Esophagus muscularis mucosa (tissue), 4 donors: ENCODE results near the gene CLDN10. TPM values are rescaled to one million over a fixed set of nuclear protein-coding genes. Genes with fewer than 3 reads are reported as not detected.

Experiments used
- DNase-seq: peaks from one replicate; pipeline ENCODE4 v3.0.0-alpha.2; 2017; ENCODE audit errors: extremely low spot score
- H3K27ac ChIP-seq, 4 donors: fragments of 200-600 bp; sonication (generic); replicated peaks in 1 of 4; 1 replicate in 3 of 4; 2 replicates in 1 of 4; pipeline ENCODE4 v1.5.1; 2016 to 2019; ENCODE audit warnings: mild to moderate bottlenecking in 1 of 4
- H3K27me3 ChIP-seq, 4 donors: fragments of 200-600 bp; sonication (generic); one replicate each; pipeline versions ENCODE4 v1.5.1 to v1.6.0; 2016 to 2019
- H3K36me3 ChIP-seq, 4 donors: fragments of 200-600 bp; sonication (generic); one replicate each; pipeline ENCODE4 v1.5.1; 2016 to 2019
- H3K4me1 ChIP-seq, 4 donors: fragments of 200-600 bp; sonication (generic); one replicate each; pipeline ENCODE4 v1.5.1; 2016 to 2019
- H3K4me3 ChIP-seq, 4 donors: fragments of 200-600 bp; sonication (generic); 1 replicate in 2 of 4; 2 replicates in 2 of 4; pipeline ENCODE4 v1.5.1; 2016 to 2019; ENCODE audit warnings: mild to moderate bottlenecking in 4 of 4, moderate library complexity in 1 of 4
- H3K9me3 ChIP-seq, 4 donors: fragments of 200-600 bp; sonication (generic); 1 replicate in 3 of 4; 2 replicates in 1 of 4; pipeline ENCODE4 v1.5.1; 2016 to 2019
- EP300 ChIP-seq: sonication (generic); formaldehyde crosslinking; IDR thresholded peaks from one replicate; pipeline ENCODE4 v1.6.1; 2017; ENCODE audit warnings: antibody characterized with exemption
- POLR2A ChIP-seq: fragments of 450-650 bp; IDR thresholded peaks from one replicate; pipeline ENCODE4 v1.6.1; 2017; ENCODE audit warnings: antibody characterized with exemption, moderate library complexity, mild to moderate bottlenecking, low read depth
- POLR2AphosphoS5 ChIP-seq, 2 donors: sonication (generic); formaldehyde crosslinking; IDR thresholded peaks; one replicate each; pipeline ENCODE4 v1.6.1; 2017; ENCODE audit warnings: antibody characterized with exemption in 2 of 2
- WGBS: methylation state at CpG from one replicate; pipeline ENCODE4 v1.1.5; 2018; 5-methylcytosine and 5-hydroxymethylcytosine counted together
- intact Hi-C: fragments of 100-400 bp; cut with DNase I; formaldehyde crosslinking; loops from one replicate; pipeline ENCODE4 v1.15.1; 2023
- total RNA-seq, 4 donors: library from RNA; depleted of rRNA; stranded (reverse); fragments of >200 nt; gene quantifications; one replicate each; pipeline versions ENCODE4 v1.1.0 to v1.2.1, GENCODE V29; 2016
- TF ChIP-seq, protein P1 (sequence below), 3 experiments: fragments of 200-600 bp in 2 of 3; fragments of 450-650 bp in 1 of 3; sonication (generic) in 2 of 3; IDR thresholded peaks; one replicate each; pipeline ENCODE4 v1.5.1; 2017 to 2019; ENCODE audit warnings: antibody characterized with exemption in 3 of 3, mild to moderate bottlenecking in 2 of 3, moderate library complexity in 1 of 3

Gene CLDN10
- total RNA-seq, 4 donors from 2014 or later, result 1.2 to 1.9 TPM; not detected in 2

DNA sequence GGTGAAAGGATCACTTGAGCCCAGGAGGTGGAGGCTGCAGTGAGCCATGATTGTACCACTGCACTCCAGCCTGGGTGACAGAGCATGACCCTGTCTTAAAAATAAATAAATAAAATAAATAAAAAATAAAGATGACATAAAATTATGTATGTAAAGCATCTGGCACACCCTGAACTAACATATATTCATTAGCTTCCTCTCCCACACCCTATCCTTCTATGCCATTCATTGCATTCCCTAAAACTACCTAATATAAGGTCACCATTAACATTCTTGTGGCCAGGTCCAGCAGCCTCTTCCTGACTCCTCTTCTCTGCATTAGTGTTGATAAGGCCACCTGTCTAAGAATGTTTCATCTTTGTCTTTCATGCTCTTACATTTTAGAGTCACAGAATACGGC lies 44.5 kb upstream of the CLDN10 start:
- intact Hi-C loops, result no loop called here
- Histone ChIP-seq H3K4me1 (no peaks in the 10 kb centered on the region), H3K36me3 (no peaks in the 10 kb centered on the region), H3K4me3 (no peak overlapping the region), H3K27me3 (peaks cover 0 to 4% (median 0%) of the 10 kb centered on the region in 4 donors), H3K27ac (no peak overlapping the region), H3K9me3 (no peaks in the 10 kb centered on the region)
- no peak for TF ChIP-seq POLR2A
- TF ChIP-seq POLR2AphosphoS5 (IDR thresholded peaks at IDR 0.05), result no peak
- TF ChIP-seq EP300, result no peak
- TF ChIP-seq, protein P1, sequence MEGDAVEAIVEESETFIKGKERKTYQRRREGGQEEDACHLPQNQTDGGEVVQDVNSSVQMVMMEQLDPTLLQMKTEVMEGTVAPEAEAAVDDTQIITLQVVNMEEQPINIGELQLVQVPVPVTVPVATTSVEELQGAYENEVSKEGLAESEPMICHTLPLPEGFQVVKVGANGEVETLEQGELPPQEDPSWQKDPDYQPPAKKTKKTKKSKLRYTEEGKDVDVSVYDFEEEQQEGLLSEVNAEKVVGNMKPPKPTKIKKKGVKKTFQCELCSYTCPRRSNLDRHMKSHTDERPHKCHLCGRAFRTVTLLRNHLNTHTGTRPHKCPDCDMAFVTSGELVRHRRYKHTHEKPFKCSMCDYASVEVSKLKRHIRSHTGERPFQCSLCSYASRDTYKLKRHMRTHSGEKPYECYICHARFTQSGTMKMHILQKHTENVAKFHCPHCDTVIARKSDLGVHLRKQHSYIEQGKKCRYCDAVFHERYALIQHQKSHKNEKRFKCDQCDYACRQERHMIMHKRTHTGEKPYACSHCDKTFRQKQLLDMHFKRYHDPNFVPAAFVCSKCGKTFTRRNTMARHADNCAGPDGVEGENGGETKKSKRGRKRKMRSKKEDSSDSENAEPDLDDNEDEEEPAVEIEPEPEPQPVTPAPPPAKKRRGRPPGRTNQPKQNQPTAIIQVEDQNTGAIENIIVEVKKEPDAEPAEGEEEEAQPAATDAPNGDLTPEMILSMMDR (IDR thresholded peaks at IDR 0.05), result no peak
- no peak for DNase-seq
- WGBS, result 92% methylated on average over 1 of the region's 1 CpG

DNA sequence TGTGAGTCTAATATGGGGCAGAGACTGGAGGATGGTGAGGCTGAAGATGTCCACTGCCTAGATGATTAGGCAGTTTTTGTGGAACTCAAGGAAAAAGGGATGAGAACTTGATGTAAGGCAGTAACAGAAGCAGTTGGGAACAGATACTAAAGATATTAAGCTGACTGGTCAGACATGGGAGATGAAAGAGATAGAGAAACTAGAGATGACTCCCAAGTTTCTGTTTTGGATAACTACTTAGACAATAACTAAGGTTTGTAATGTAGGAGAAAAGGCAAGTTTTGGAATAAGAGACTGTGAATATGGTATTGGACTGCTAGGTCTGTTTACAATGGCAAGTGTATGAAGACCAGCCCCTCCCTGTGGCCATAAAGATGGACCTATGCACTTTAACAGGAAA lies 43.5 kb upstream of the CLDN10 start:
- Histone ChIP-seq H3K27ac (no peak overlapping the region), H3K4me1 (no peaks in the 10 kb centered on the region), H3K4me3 (no peak overlapping the region), H3K27me3 (peaks cover 0 to 6% (median 0%) of the 10 kb centered on the region in 4 donors), H3K36me3 (no peaks in the 10 kb centered on the region), H3K9me3 (no peaks in the 10 kb centered on the region)
- intact Hi-C loops, result no loop called here
- TF ChIP-seq POLR2A, result no peak
- TF ChIP-seq, protein P1 (IDR thresholded peaks at IDR 0.05), result no peak
- TF ChIP-seq POLR2AphosphoS5 (IDR thresholded peaks at IDR 0.05), result no peak
- no peak for TF ChIP-seq EP300
- DNase-seq, result no peak

DNA sequence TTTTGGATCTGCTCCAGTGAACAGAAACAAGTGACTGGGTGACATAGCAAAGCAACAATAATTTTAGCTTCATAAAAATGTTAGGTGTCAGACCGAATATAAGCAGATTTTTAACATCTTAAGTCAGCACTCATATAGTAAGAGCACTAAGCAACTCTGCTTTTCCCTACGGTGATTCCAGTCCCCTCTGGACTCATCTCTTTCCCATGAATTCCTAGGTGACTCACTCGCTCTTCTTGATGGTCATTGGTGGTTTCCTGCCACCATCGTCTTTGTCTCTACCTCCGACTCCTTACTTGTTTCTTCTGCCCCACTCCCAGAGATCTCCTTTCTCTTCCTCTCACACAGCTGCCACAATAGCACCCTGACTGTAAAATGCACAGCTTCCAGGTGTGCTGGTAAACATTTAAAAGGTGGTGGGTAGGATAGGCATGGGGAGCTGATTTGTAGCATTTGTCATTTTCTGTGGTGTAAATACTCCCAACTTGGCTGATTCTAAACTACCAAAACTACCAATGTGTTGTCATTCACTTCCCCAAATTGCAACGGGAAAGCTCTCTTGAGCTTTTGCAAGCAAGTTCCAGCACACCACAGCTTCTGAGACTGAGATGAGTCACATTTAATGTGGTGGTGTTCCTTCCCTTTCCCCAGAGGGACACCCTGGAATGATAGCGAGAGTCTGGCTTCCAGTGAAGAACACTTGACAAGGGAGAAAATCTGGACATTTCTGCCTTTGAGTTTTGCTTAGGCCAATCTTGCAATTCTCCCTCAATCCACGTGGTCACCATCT lies 42.8 kb upstream of the CLDN10 start:
- Histone ChIP-seq H3K4me3 (no peak overlapping the region), H3K4me1 (no peaks in the 10 kb centered on the region), H3K27ac (no peak overlapping the region), H3K27me3 (peaks cover 0 to 13% (median 0%) of the 10 kb centered on the region in 4 donors), H3K9me3 (no peaks in the 10 kb centered on the region), H3K36me3 (no peaks in the 10 kb centered on the region)
- DNase-seq, result no peak
- WGBS, result 63% methylated on average over 8 of the region's 8 CpGs
- intact Hi-C loops, result no loop called here
- TF ChIP-seq POLR2A, result no peak
- TF ChIP-seq POLR2AphosphoS5 (IDR thresholded peaks at IDR 0.05), result no peak
- no peak for TF ChIP-seq EP300
- TF ChIP-seq, protein P1 (IDR thresholded peaks at IDR 0.05), result no peak

DNA sequence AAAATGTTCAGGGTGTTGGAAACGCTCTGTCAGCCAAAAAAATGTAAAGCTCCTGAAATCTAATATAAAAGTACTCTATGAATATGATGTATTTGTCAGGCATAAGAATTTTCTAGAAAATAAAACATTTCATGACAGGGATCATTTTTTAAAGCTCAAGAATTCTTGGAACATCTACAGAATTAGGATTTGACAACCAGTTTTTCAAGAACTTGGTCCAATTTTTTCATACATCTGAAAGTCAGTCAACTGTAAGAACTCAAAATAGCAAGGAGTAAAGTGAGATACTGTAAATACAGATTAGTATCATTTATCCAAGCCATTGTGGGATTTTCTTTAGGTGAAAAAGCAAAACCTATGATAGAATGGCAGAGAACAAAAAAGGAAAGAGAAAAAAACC lies 41.6 kb upstream of the CLDN10 start:
- H3K9me3 ChIP-seq, result no peaks in the 10 kb centered on the region
- no peak for DNase-seq
- peaks cover 0 to 15% (median 0%) of the 10 kb centered on the region in 4 donors for H3K27me3 ChIP-seq
- H3K27ac ChIP-seq, result no peak overlapping the region
- no peak overlapping the region for H3K4me3 ChIP-seq
- H3K36me3 ChIP-seq, result no peaks in the 10 kb centered on the region
- no peaks in the 10 kb centered on the region for H3K4me1 ChIP-seq
- WGBS, result 69% methylated on average over 1 of the region's 1 CpG
- intact Hi-C loops, result no loop called here
- TF ChIP-seq POLR2AphosphoS5 (IDR thresholded peaks at IDR 0.05) (no peak), EP300 (no peak), POLR2A (no peak)
- TF ChIP-seq, protein P1 (IDR thresholded peaks at IDR 0.05), result no peak

DNA sequence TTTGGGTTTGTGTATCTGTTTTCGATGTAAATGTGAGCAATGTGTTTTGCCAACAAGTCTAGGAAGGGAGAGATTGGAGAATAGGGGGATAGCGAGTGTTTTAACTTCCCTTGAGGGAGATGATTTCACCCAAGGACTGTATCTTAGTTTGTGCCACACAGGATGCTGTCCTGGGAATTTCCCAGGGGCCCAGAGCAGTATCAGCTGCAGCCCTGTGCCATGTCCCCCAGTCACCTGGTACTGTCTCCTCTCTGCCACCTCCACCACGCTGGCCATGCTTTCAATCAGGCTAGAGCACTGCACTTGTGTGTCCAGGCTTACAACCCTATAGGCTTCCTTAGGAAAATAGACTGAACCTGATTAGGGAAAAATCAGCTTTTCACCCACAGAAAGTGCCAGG lies 40.1 kb upstream of the CLDN10 start:
- Histone ChIP-seq H3K4me1 (no peaks in the 10 kb centered on the region), H3K27me3 (peaks cover 0 to 11% (median 0%) of the 10 kb centered on the region in 4 donors), H3K36me3 (no peaks in the 10 kb centered on the region), H3K27ac (no peak overlapping the region), H3K9me3 (no peaks in the 10 kb centered on the region), H3K4me3 (no peak overlapping the region)
- DNase-seq, result no peak
- no peak for TF ChIP-seq POLR2AphosphoS5 (IDR thresholded peaks at IDR 0.05)
- TF ChIP-seq EP300, result no peak
- TF ChIP-seq POLR2A, result no peak
- TF ChIP-seq, protein P1 (IDR thresholded peaks at IDR 0.05), result no peak
- WGBS, result 69% methylated on average over 3 of the region's 3 CpGs
- intact Hi-C loops, result no loop called here
